ENCODE results near the gene VTI1B. TPM values are rescaled to one million over a fixed set of nuclear protein-coding genes. Genes with fewer than 3 reads are reported as not detected.

VTI1B gene, protein sequence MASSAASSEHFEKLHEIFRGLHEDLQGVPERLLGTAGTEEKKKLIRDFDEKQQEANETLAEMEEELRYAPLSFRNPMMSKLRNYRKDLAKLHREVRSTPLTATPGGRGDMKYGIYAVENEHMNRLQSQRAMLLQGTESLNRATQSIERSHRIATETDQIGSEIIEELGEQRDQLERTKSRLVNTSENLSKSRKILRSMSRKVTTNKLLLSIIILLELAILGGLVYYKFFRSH
- total RNA-seq = 42.7 and 45.6 TPM in 2 replicates

DNA sequence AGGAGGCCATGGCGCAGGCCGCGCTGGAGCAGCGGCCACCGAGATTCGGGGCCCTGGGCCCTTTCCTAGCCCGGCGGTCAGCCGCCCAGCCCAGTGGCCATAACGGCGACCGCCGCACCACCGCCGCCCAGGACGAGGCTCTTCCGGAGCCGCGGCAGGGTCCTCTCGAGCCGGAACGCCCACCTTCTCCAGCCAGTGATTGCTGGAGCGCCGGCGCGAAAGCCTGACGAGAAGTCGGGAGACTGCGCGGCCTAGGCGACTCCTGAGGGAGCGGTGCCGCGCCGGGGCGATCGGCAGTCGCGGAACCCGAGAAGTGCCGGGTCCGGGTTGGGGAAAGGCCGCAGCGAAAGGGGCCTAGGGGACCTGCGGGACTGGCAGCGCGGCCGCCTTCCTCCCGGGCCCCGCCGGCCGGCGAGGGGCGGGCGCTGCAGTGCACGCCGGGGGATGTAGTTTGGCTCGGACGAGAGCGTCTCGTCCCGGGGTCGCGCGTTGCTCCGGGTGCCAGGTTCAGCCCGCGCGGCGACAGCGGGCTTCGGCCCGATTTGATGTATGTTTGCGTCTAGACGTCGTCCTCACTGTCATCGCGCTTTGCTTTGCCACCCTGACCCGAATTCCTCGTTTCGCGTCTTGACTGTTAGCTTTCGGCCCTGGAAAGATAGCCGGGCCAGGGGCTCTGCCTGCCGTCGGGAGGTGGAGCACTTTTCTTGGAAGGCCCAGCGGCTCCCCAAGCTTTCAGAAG is at the start of gene VTI1B:
Gene VTI1B, minus strand, starts transcription at position 153 of the 739 bp plus-strand sequence. Its CDS starts 143 bp downstream, at position 10.

DNA sequence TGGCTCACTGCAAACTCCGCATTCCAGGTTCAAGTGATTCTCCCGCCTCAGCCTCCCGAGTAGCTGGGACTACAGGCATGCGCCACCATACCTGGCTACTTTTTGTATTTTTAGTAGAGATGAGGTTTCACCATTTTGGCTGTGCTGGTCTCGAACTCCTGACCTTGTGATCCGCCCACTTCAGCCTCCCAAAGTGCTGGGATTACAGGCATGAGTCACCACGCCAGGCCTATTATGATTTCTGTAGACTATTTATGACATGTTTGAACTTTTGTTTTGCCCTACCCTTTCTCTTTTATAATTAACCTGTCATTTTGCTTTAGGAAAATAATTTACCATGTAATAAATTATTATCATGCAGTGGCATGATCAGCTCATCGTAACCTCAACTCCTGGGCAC is 27.1 kb upstream of the VTI1B start, which contains the start of gene RDH12:
Gene RDH12, plus strand, starts transcription at position 395 of the 400 bp plus-strand sequence. CDS start 20,757 bp downstream, outside the sequence.

DNA sequence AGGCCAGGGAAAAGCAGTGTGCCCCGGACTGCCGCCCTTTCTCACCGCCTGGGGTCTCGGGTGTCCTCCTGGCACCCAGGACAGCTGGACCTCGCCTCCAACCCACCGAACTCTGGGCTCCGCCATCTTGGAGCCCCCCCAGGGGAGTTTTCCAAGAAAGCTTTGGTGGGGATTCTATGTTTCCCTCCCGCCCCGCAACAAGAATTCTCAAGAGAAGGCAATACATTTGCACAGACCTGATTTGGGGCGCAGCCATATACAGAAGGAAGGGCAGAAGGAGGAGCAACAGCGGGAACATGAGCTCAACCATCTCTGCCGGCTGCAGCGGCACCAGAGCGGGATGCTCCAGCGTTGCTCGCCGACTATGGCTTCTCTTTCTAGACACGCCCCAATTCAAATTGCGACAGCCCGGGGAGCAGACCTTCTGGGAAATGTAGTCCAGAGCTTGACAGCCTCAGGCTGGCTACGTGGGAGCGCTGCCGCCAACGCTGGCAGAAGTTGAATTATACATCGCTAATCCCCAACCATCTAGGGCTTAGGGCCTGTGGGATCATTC is 21.0 kb upstream of the VTI1B start, which contains the start of gene RDH11:
Gene RDH11, minus strand, starts transcription at position 371 of the 556 bp plus-strand sequence. Its CDS starts 61 bp downstream, at position 310.

DNA sequence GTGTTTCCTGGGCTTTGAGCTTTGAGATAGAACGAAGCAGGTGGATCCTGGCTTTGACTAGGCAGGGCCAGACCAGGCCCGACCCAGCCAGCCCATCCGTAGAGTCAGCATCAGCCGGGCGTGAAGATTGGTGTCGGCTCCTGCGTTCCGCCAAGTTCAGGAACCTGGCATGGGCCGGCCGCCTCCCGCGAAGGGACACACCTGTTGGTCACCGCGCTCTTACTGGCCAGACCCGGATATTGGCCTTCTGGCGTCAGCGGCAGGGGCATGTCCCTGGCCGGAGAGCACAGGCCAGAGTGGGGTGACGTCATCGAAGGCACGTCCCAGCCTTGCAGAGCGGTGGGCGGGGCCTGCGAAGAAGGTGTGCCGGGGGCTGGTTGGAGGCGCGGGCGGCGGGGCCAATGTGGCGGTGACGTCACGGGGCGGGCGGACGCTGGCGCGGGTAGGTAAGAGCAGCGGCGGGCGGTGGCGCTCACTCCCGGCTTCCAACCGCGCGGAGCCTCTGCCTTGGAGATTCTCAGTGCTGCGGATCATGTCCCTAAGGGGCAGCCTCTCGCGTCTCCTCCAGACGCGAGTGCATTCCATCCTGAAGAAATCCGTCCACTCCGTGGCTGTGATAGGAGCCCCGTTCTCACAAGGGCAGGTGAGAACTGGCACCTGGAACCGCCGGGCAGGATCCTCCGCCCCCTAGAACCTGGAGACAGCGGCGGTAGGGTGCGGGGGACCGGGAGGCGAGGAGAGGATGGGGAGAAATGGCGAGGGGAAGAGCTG is 54.8 kb downstream of the VTI1B start, which contains the start of gene ARG2:
Gene ARG2, plus strand, starts transcription at position 475 of the 771 bp plus-strand sequence. Its CDS starts 58 bp downstream, at position 533.

DNA sequence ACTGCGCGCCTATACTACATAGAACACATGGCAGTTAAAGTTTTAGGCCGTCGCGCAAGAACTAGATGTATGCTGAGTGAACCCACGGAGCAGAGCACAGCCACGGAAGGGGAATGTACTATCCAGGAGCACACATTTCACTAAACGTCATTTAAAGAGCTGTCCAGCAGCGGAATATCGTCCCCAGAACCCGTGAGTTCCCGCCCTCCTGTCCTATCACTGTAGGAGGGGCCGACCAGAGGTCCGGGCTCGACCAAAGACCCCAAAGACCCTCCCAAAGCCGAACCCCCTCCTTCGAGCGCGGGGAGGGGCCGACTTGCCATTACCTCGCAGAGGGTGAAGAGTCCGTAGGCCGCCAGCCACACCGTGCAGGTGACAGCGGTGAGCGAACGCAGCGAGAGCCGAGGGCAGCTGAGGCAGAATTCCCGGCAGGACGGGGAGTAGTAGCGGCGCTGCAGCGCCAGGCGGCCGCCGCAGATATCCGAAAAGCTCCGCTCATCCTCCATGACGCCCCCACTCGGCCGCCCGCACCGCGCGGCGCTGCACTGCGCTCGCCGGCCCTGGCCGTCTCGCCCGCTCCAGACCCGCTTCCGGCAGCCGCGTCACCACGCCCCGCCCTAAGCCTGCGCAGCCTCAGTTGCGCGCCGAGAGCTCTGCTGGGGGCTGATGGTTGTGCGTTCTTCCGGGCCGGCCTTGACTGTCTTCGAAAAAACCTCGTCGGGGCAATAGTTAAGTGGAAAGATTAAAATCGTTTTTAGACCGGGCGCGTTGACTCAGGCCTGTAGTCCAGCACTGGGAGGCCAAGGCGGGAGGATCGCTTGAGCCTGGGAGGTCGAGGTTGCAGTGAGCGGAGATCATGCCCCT is 74.5 kb downstream of the VTI1B start, which contains the start of gene PIGH:
Gene PIGH, minus strand, starts transcription at position 571 of the 864 bp plus-strand sequence. Its CDS starts 65 bp downstream, at position 506.

Small RNAs within 50 kb of the gene (small RNA-seq; reads per million reads assigned to genes)
- gene AL132640.3 (not detected), gene RF00019 (not detected), gene RN7SL369P (not detected), gene RNA5SP386 (not detected)

Other genes starting within 250 kb of the VTI1B start
- under 0.01 and 0.07 TPM in 2 replicates for gene TMEM229B, start 185.9 kb downstream of the VTI1B start, total RNA-seq
- 0.65 and 1.1 TPM in 2 replicates for gene PLEKHH1, start 141.3 kb downstream of the VTI1B start, total RNA-seq
- 10.6 and 11.8 TPM in 2 replicates for gene PIGH, start 74.4 kb downstream of the VTI1B start, total RNA-seq
- gene ARG2, start 54.7 kb downstream of the VTI1B start, total RNA-seq = 31.1 and 44.5 TPM in 2 replicates
- 104 and 139 TPM in 2 replicates for gene RDH11, start 21.1 kb upstream of the VTI1B start, total RNA-seq
- not detected in 2 replicates for gene RDH12, start 27.3 kb upstream of the VTI1B start, total RNA-seq
- 26.2 and 34.2 TPM in 2 replicates for gene ZFYVE26, start 142.0 kb upstream of the VTI1B start, total RNA-seq
- gene RAD51B, start 145.1 kb upstream of the VTI1B start, total RNA-seq = 24.3 and 26.6 TPM in 2 replicates